Breast epithelium (tissue), 3 donors: ENCODE data around the gene PANK1.

Experiments used
- CTCF ChIP-seq, 3 donors: fragments of 450-650 bp; IDR thresholded peaks; one replicate each; pipeline ENCODE4 v1.5.1; 2016 to 2017; ENCODE audit warnings: antibody characterized with exemption in 3 of 3, mild to moderate bottlenecking in 3 of 3, moderate library complexity in 3 of 3
- POLR2AphosphoS5 ChIP-seq, 3 donors: sonication (generic); formaldehyde crosslinking; IDR thresholded peaks; one replicate each; pipeline ENCODE4 v1.6.1; 2017; ENCODE audit warnings: antibody characterized with exemption in 3 of 3

GRCh38 chr10:89662596-89662995 lies 17.6 kb upstream of the PANK1 start:
- TF ChIP-seq CTCF (IDR thresholded peaks at IDR 0.05) (no peak), POLR2AphosphoS5 (IDR thresholded peaks at IDR 0.05) (no peak)
